ENCODE measurements around the gene NENF. TPM values are rescaled to one million over a fixed set of nuclear protein-coding genes. Genes with fewer than 3 reads are reported as not detected.

Gene NENF
- total and polyA plus RNA-seq, 10 of the 15 experiments (the other 5 are each of a cell fraction or from before 2014, with no cell fraction given), result 5.1 to 83.4 (median 42.7) TPM

GRCh38 chr1:212450331-212450881 is 17.7 kb downstream of the NENF start (continued):
- TF ChIP-seq CUX1 (IDR thresholded peaks at IDR 0.05; ENCODE audit: insufficient replicate concordance, low read depth, low read length), result no peak

GRCh38 chr1:212451416-212452322 is 18.9 kb downstream of the NENF start:
- no peak overlapping the region for H3K27ac ChIP-seq (ENCODE audit: control insufficient read depth, insufficient read depth)
- no peak overlapping the region for H3K9ac ChIP-seq (ENCODE audit: control insufficient read depth, insufficient read depth, low read length)
- SMC1A ChIA-PET (ENCODE audit: uncharacterized antibody, unreplicated experiment), result interaction anchor here (0.8 to 2.7 kb wide), 5 partner anchors 10 to 771 kb away, joined by 3 to 8 read pairs (median 4); no protein-coding TSS in a partner anchor
- intact Hi-C loops (cut with micrococcal nuclease; ENCODE audit: unreplicated experiment) (no loop called here), in situ Hi-C loops (cut with MboI) (no loop called here)
- H3K4me2 ChIP-seq (ENCODE audit: control insufficient read depth, insufficient read depth), result no peak overlapping the region
- no peak overlapping the region for H2AFZ ChIP-seq (ENCODE audit: control insufficient read depth, low read depth, low read length)
- no peaks in the 10 kb centered on the region for H4K20me1 ChIP-seq (ENCODE audit: control insufficient read depth, insufficient read depth)
- no peak overlapping the region for H3K4me3 ChIP-seq
- H3K36me3 ChIP-seq (ENCODE audit: control insufficient read depth in 2 of 2, insufficient read depth in 2 of 2, low read length in 1 of 2), result no peaks in the 10 kb centered on the region; a peak in 1 of 4 replicates
- no peaks in the 10 kb centered on the region for H3K79me2 ChIP-seq (ENCODE audit: control insufficient read depth, insufficient read depth, low read length)
- ATAC-seq (no peak), DNase-seq (ENCODE audit: low read depth, low spot score) (no peak), FAIRE-seq (no peak)
- BruUV-seq (replicated peaks), result no TSS peak
- WGBS (ENCODE audit: insufficient coverage, insufficient replicate concordance, low lambda C conversion rate, missing lambda C conversion rate), result 62% methylated on average over 6 of the region's 6 CpGs
- POLR2A ChIA-PET, result interaction anchor here (0.6 kb wide), 1 partner anchor 39 kb away, joined by 3 read pairs; no protein-coding TSS in a partner anchor
- H3K27me3 ChIP-seq (replicated peaks in 1 of 2; ENCODE audit: control insufficient read depth in 2 of 2, insufficient read depth in 2 of 2, low read length in 1 of 2), result no peaks in the 10 kb centered on the region; a peak in 1 of 4 replicates
- CTCF ChIA-PET, result interaction anchor here (1.2 to 8.5 kb wide), 2 partner anchors 381 to 771 kb away, joined by 3 to 270 read pairs; no protein-coding TSS in a partner anchor
- RAD21 ChIA-PET (ENCODE audit: unreplicated experiment), result interaction anchor here (1.1 to 1.3 kb wide), 2 partner anchors 37 to 416 kb away, joined by 3 to 5 read pairs; partner anchors contain the start of genes DTL, INTS7 and PACC1
- H3K9me3 ChIP-seq (replicated peaks; ENCODE audit: control insufficient read depth, insufficient read depth, low read length), result no peaks in the 10 kb centered on the region
- H3K4me1 ChIP-seq (ENCODE audit: control insufficient read depth, insufficient read depth, low read length), result no peaks in the 10 kb centered on the region
- TF ChIP-seq SREBF1 (IDR thresholded peaks at IDR 0.05; ENCODE audit: low read length) (no peak), ZZZ3 (IDR thresholded peaks at IDR 0.05; ENCODE audit: control insufficient read depth, insufficient read length, low read depth) (no peak), CTCF (IDR thresholded peaks at IDR 0.05 in 2 of 3, conservative IDR thresholded peaks at IDR 0.05 in 1 of 3; ENCODE audit: control insufficient read depth in 2 of 3, extremely low read depth in 1 of 3, insufficient read depth in 1 of 3, low read depth in 3 of 3, low read length in 3 of 3) (no peak), BCL3 (IDR thresholded peaks at IDR 0.05; ENCODE audit: borderline replicate concordance, insufficient read depth, low read depth, low read length, poor library complexity, severe bottlenecking) (no peak), SMAD1 (IDR thresholded peaks at IDR 0.05; ENCODE audit: low read depth, partially characterized antibody) (no peak), FOS (IDR thresholded peaks at IDR 0.05; ENCODE audit: borderline replicate concordance, extremely low read depth, insufficient read length) (no peak), FOXK2 (IDR thresholded peaks at IDR 0.05) (no peak), POLR2A (IDR thresholded peaks at IDR 0.05; ENCODE audit: low read depth, low read length) (no peak)

Measured in GM12878 (cell line).